ENCODE results near the gene FBXO41. TPM values are rescaled to one million over a fixed set of nuclear protein-coding genes. Genes with fewer than 3 reads are reported as not detected.

FBXO41 gene
- total and polyA plus RNA-seq, 9 of the 15 experiments (the other 6 are each of a cell fraction or from before 2014, with no cell fraction given), result 0.21 to 8.2 (median 3.5) TPM

- no TSS peak for BruUV-seq (replicated peaks)
- H4K20me1 ChIP-seq (replicated peaks; ENCODE audit: control insufficient read depth, insufficient read depth, low read length), result peaks cover 3% of the 10 kb centered on the region; the same call in 1 of the 2 replicates
- intact Hi-C loops (cut with micrococcal nuclease) (no loop called here), in situ Hi-C loops (cut with MboI) (no loop called here)
- H3K9ac ChIP-seq (ENCODE audit: insufficient read depth in 1 of 2, low read depth in 2 of 2, low read length in 2 of 2), result no peak overlapping the region
- no peak overlapping the region for H2AFZ ChIP-seq (ENCODE audit: low read depth, low read length)
- H3K4me2 ChIP-seq (ENCODE audit: insufficient read depth, low read length), result no peak overlapping the region
- CTCF ChIA-PET (ENCODE audit: low intra/inter-chr PET ratio), result no interaction called here
- FAIRE-seq (no peak), ATAC-seq (no peak), DNase-seq (ENCODE audit: extremely low read depth in 1 of 4, low spot score in 3 of 4) (no peak)
- WGBS (ENCODE audit: insufficient coverage, low coverage, missing lambda C conversion rate), result 38% methylated on average over 4 of the region's 4 CpGs
- peaks cover 0 to 2% of the 10 kb centered on the region in 2 experiments; a peak in 2 of 5 replicates for H3K4me1 ChIP-seq (replicated peaks in 1 of 2; ENCODE audit: control insufficient read depth in 2 of 2, insufficient read depth in 2 of 2, low read length in 2 of 2)
- H3K27ac ChIP-seq (ENCODE audit: extremely low read depth, low read depth, low read length), result no peak overlapping the region
- H3K4me3 ChIP-seq, result no peak overlapping the region
- H3K27me3 ChIP-seq (ENCODE audit: control insufficient read depth in 2 of 2, insufficient read depth in 2 of 2, low read length in 2 of 2), result peaks cover 0 to 8% of the 10 kb centered on the region in 2 experiments; a peak in 1 of 5 replicates
- POLR2A ChIA-PET, result no interaction called here
- no peaks in the 10 kb centered on the region for H3K9me1 ChIP-seq (ENCODE audit: control insufficient read depth, insufficient read depth, low read length)
- no peaks in the 10 kb centered on the region for H3K79me2 ChIP-seq (ENCODE audit: control insufficient read depth, insufficient read depth, low read length)
- no peaks in the 10 kb centered on the region for H3K9me3 ChIP-seq (replicated peaks; ENCODE audit: control insufficient read depth, insufficient read depth, low read depth, low read length)
- peaks cover 6% of the 10 kb centered on the region; the same call in 1 of the 3 replicates for H3K36me3 ChIP-seq (ENCODE audit: control insufficient read depth, insufficient read depth, low read length)
- TF ChIP-seq ILK (tag; IDR thresholded peaks at IDR 0.05; ENCODE audit: borderline replicate concordance, low read depth) (no peak), ZZZ3 (IDR thresholded peaks at IDR 0.05) (no peak), ZNF280B (CRISPR knock-in tag; IDR thresholded peaks at IDR 0.05) (no peak), NR1H2 (CRISPR knock-in tag; IDR thresholded peaks at IDR 0.05) (no peak), STAT5B (CRISPR knock-in tag; IDR thresholded peaks at IDR 0.05) (no peak), NCOA2 (IDR thresholded peaks at IDR 0.05; ENCODE audit: partially characterized antibody in 2 of 2) (no peak), ZNF263 (CRISPR knock-in tag; IDR thresholded peaks at IDR 0.05; ENCODE audit: borderline replicate concordance) (no peak), ZNF592 (IDR thresholded peaks at IDR 0.05) (no peak), ZNF224 (CRISPR knock-in tag; IDR thresholded peaks at IDR 0.05) (no peak), TAF1 (IDR thresholded peaks at IDR 0.05; ENCODE audit: control insufficient read depth, extremely low read depth, insufficient read depth, low read length, severe bottlenecking) (no peak), HSF4 (CRISPR knock-in tag; IDR thresholded peaks at IDR 0.05; ENCODE audit: borderline replicate concordance) (no peak), RBBP5 (IDR thresholded peaks at IDR 0.05; ENCODE audit: borderline replicate concordance, insufficient read depth, low read length, poor library complexity, severe bottlenecking) (no peak), CXXC5 (CRISPR knock-in tag; IDR thresholded peaks at IDR 0.05) (no peak), ATF2 (CRISPR knock-in tag; IDR thresholded peaks at IDR 0.05) (no peak), HES1 (IDR thresholded peaks at IDR 0.05; ENCODE audit: low read depth) (no peak)
Observed at GRCh38 chr2:73267008-73267407, 17.3 kb downstream of the FBXO41 start.
